ENCODE results near the gene GPR45.

- TF ChIP-seq CTCF (conservative IDR thresholded peaks at IDR 0.05 in 1 of 2, IDR thresholded peaks at IDR 0.05 in 1 of 2; ENCODE audit: extremely low read depth in 1 of 2, insufficient read depth in 1 of 2, low read depth in 1 of 2, low read length in 2 of 2) (no peak), EZH2 (IDR thresholded peaks at IDR 0.05; ENCODE audit: borderline replicate concordance, low read length) (no peak)
These were observed 897 bp downstream of the GPR45 start for GRCh38 chr2:105242286-105242993.
